WTC11 (cell line): ENCODE data around the gene NCAM2. TPM values are rescaled to one million over a fixed set of nuclear protein-coding genes. Genes with fewer than 3 reads are reported as not detected.

Source experiments
- ATAC-seq: fragments of 200-7000 bp; cut with Tn5 transposase; 2 replicates; pipeline ENCODE4 v1.10.0; 2021; ENCODE audit warnings: mild to moderate bottlenecking, moderate library complexity
- CTCF ChIA-PET: fragments of 300-600 bp; sonication (Branson Sonifier 250); formaldehyde crosslinking; loops from one replicate; lab custom pipeline; 2021; ENCODE audit warnings: antibody characterized with exemption; lab: Charles Lee
- POLR2A ChIA-PET: fragments of 350-600 bp; sonication (Branson Sonifier 250); formaldehyde crosslinking; loops from one replicate; lab custom pipeline; 2021; ENCODE audit warnings: antibody characterized with exemption; lab: Charles Lee
- DNase-seq: peaks from one replicate; pipeline ENCODE4 v3.0.0; 2021; ENCODE audit warnings: low spot score
- H3K27ac Mint-ChIP-seq: 2 replicates; pipeline ENCODE4 v1.8.0; 2021; ENCODE audit warnings: mixed read lengths
- H3K27me3 Mint-ChIP-seq: 2 replicates; pipeline ENCODE4 v1.8.0; 2021; ENCODE audit warnings: low read depth, mild to moderate bottlenecking, moderate library complexity, mixed read lengths
- H3K36me3 Mint-ChIP-seq: 2 replicates; pipeline ENCODE4 v1.8.0; 2021; ENCODE audit warnings: mixed read lengths
- H3K4me1 Mint-ChIP-seq: 2 replicates; pipeline ENCODE4 v1.8.0; 2022; ENCODE audit warnings: mixed read lengths
- H3K4me3 Mint-ChIP-seq: 2 replicates; pipeline ENCODE4 v1.8.0; 2021; ENCODE audit warnings: mild to moderate bottlenecking, moderate library complexity, mixed read lengths
- H3K9me3 Mint-ChIP-seq: 2 replicates; pipeline ENCODE4 v1.8.0; 2021; ENCODE audit warnings: mixed read lengths
- CBFB ChIP-seq: sonication (generic); formaldehyde crosslinking; IDR thresholded peaks from 2 replicates; pipeline ENCODE4 v1.8.1; 2022; ENCODE audit warnings: mild to moderate bottlenecking, low read depth, missing genetic modification reagents
- ELF4 ChIP-seq: sonication (generic); formaldehyde crosslinking; IDR thresholded peaks from 2 replicates; pipeline ENCODE4 v1.8.1; 2022; ENCODE audit warnings: low read depth, mild to moderate bottlenecking, moderate library complexity, missing genetic modification reagents
- FOXK1 ChIP-seq: sonication (generic); formaldehyde crosslinking; IDR thresholded peaks from 2 replicates; pipeline ENCODE4 v1.8.0; 2022; ENCODE audit warnings: mild to moderate bottlenecking, moderate library complexity, missing genetic modification reagents
- GTF2I ChIP-seq: fragments of 250-450 bp; sonication (Bioruptor Pico); conservative IDR thresholded peaks from 2 replicates; pipeline ENCODE4 v1.4.0; 2021; ENCODE audit warnings: mild to moderate bottlenecking
- NFYB ChIP-seq: sonication (generic); formaldehyde crosslinking; conservative IDR thresholded peaks from 2 replicates; pipeline ENCODE4 v1.8.0; 2022; ENCODE audit warnings: low read depth, missing genetic modification reagents
- NR2C2 ChIP-seq: sonication (generic); formaldehyde crosslinking; IDR thresholded peaks from 2 replicates; pipeline ENCODE4 v1.8.0; 2022; ENCODE audit warnings: mild to moderate bottlenecking, missing genetic modification reagents
- OVOL2 ChIP-seq: fragments of 250-450 bp; sonication (Bioruptor Pico); IDR thresholded peaks from 2 replicates; pipeline ENCODE4 v1.9.0; 2021; ENCODE audit warnings: mild to moderate bottlenecking, borderline replicate concordance
- RORB ChIP-seq: fragments of 250-450 bp; sonication (Bioruptor Pico); IDR thresholded peaks from 2 replicates; pipeline ENCODE4 v1.9.0; 2021; ENCODE audit warnings: mild to moderate bottlenecking
- SOX15 ChIP-seq: fragments of 250-450 bp; sonication (Bioruptor Pico); IDR thresholded peaks from 2 replicates; pipeline ENCODE4 v1.9.0; 2021; ENCODE audit warnings: mild to moderate bottlenecking
- TP53 ChIP-seq: sonication (generic); formaldehyde crosslinking; IDR thresholded peaks from 2 replicates; pipeline ENCODE4 v1.8.1; 2023; ENCODE audit warnings: mild to moderate bottlenecking, missing genetic modification reagents
- ZBTB21 ChIP-seq: sonication (generic); formaldehyde crosslinking; IDR thresholded peaks from 2 replicates; pipeline ENCODE4 v1.8.1; 2023; ENCODE audit warnings: mild to moderate bottlenecking, missing genetic modification reagents, borderline replicate concordance
- ZNF121 ChIP-seq: sonication (generic); formaldehyde crosslinking; IDR thresholded peaks from 2 replicates; pipeline ENCODE4 v1.8.0; 2023; ENCODE audit warnings: missing genetic modification reagents
- ZNF219 ChIP-seq: sonication (generic); formaldehyde crosslinking; IDR thresholded peaks from 2 replicates; pipeline ENCODE4 v1.8.0; 2023; ENCODE audit warnings: missing genetic modification reagents, mild to moderate bottlenecking, borderline replicate concordance
- ZNF263 ChIP-seq: sonication (generic); formaldehyde crosslinking; IDR thresholded peaks from 2 replicates; pipeline ENCODE4 v1.8.1; 2022; ENCODE audit warnings: low read depth, mild to moderate bottlenecking, moderate library complexity, missing genetic modification reagents
- ZNF317 ChIP-seq: sonication (generic); formaldehyde crosslinking; IDR thresholded peaks from 2 replicates; pipeline ENCODE4 v1.8.1; 2023; ENCODE audit warnings: low read depth, mild to moderate bottlenecking, moderate library complexity, missing genetic modification reagents, borderline replicate concordance
- ZNF396 ChIP-seq: fragments of 250-450 bp; sonication (Bioruptor Pico); IDR thresholded peaks from 2 replicates; pipeline ENCODE4 v1.8.0; 2021; ENCODE audit warnings: mild to moderate bottlenecking, moderate library complexity, borderline replicate concordance
- ZNF671 ChIP-seq: fragments of 250-450 bp; sonication (Bioruptor Pico); IDR thresholded peaks from 2 replicates; pipeline ENCODE4 v1.8.0; 2021; ENCODE audit warnings: mild to moderate bottlenecking
- total RNA-seq: library from RNA; stranded (reverse); gene quantifications from 3 replicates; pipeline ENCODE4 v1.2.3, GENCODE V29; 2021
- TF ChIP-seq, protein P1 (sequence below): fragments of 250-450 bp; sonication (Bioruptor Pico); conservative IDR thresholded peaks from 2 replicates; pipeline ENCODE4 v1.9.0; 2021; ENCODE audit warnings: mild to moderate bottlenecking
- TF ChIP-seq, protein P2 (sequence below): fragments of 250-450 bp; sonication (Bioruptor Pico); IDR thresholded peaks from 2 replicates; pipeline ENCODE4 v2.1.2; 2022; ENCODE audit warnings: mild to moderate bottlenecking, moderate library complexity
- TF ChIP-seq, protein P3 (sequence below): sonication (generic); formaldehyde crosslinking; IDR thresholded peaks from 2 replicates; pipeline ENCODE4 v1.8.1; 2023; ENCODE audit warnings: mild to moderate bottlenecking, missing genetic modification reagents
- TF ChIP-seq, protein P4 (sequence below): fragments of 250-450 bp; sonication (Bioruptor Pico); IDR thresholded peaks from 2 replicates; pipeline ENCODE4 v1.9.0; 2021; ENCODE audit warnings: mild to moderate bottlenecking
- TF ChIP-seq, protein P5 (sequence below): sonication (generic); formaldehyde crosslinking; IDR thresholded peaks from 2 replicates; pipeline ENCODE4 v1.8.0; 2022; ENCODE audit warnings: mild to moderate bottlenecking, missing genetic modification reagents
- TF ChIP-seq, protein P6 (sequence below): sonication (generic); formaldehyde crosslinking; IDR thresholded peaks from 2 replicates; pipeline ENCODE4 v1.8.0; 2023; ENCODE audit warnings: missing genetic modification reagents, mild to moderate bottlenecking, borderline replicate concordance

Gene NCAM2
- total RNA-seq, 1 experiment from 2014 or later: 1.6 TPM

DNA sequence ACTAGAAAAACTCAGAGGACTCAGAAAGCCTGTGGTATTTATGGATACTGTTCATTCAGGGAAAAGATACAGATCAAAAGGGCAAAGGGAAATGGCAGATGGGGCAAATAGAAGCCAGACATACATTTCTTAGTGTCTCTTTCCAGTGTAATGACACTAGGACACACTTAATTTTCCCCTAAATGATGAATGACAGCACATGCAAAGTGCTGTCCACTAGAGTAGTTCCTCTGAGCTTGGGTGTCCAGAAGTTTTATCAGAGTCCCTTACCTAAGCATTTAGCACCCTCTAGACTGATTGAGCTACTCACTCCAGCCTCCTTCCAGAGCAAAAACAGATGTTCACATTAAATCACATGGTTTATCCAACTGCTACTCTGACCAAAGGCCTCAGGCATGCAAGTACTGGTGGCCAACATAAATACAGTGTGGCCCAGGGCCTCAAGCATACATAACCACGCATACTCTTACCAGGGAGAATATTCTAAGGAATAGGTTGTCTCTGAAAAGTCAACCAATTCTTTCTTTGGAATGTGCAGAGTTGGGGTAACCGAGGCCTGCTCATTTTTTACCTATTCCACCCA lies 166.9 kb downstream of the NCAM2 start:
- ChIA-PET POLR2A (no interaction called here), CTCF (no interaction called here)
- H3K4me3 Mint-ChIP-seq: no peak overlapping the region
- H3K9me3 Mint-ChIP-seq: peaks cover 10% of the 10 kb centered on the region
- TF ChIP-seq SOX15 (CRISPR knock-in tag): no peak
- TF ChIP-seq, protein P1, sequence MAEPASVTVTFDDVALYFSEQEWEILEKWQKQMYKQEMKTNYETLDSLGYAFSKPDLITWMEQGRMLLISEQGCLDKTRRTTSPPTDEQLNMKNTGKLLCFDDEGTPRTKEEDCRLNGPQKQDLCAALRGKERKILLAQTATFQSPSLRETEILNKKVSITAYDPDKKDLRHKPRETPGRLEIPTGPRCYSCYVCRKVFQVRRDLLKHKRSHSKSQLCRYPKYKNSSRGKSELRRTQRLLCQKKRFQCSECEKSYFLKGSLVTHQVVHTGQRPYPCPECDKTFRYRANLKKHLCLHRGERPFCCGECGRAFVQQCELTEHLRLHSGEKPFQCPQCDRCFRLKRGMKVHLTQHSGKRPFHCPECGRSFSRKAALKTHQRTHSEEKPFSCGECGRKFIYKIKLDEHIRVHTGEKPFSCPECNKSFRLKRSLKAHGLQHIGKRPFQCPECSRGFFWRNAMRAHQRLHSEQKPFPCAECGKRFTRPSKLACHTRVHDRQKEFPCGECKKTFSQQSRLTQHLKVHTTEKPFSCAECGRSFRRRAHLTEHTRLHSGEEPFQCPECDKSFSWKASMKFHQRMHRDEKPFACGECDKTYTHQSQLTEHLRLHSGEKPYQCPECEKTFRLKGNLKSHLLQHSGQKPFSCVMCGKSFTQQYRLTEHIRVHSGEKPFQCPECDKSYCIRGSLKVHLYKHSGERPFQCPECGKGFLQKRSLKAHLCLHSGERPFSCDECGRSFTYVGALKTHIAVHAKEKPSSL (CRISPR knock-in tag): no peak
- no peak for TF ChIP-seq ZNF219 (CRISPR knock-in tag)
- no peak for TF ChIP-seq GTF2I (CRISPR knock-in tag)
- no peak for TF ChIP-seq NFYB (CRISPR knock-in tag)
- H3K27me3 Mint-ChIP-seq: no peaks in the 10 kb centered on the region
- 0 out of 2 replicates have a peak overlapping the region, but pooled peaks have one; percentile 70 for H3K27ac Mint-ChIP-seq
- no peaks in the 10 kb centered on the region for H3K36me3 Mint-ChIP-seq
- DNase-seq (no peak), ATAC-seq (no peak)
- H3K4me1 Mint-ChIP-seq: 0 out of 2 replicates have a peak, but pooled peaks cover 2% of the 10 kb centered on the region

DNA sequence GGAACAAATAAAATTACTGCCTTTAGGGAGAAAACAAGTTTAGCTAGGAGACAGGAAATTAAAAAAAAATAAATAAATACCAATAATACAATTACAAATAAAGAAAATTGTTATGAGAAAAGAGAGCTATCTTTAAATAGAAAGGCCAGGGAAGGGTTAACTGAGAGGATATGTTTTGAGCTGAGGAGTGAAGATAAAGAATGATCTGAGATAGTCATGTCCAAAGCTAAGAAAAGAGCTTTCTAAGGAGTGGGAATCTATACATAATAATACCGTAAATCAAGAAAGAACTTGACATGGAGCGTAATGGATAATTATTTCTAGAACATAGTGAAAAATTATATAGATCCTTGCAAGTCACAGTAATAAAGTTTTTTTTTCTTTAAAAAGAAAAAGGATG lies 176.5 kb downstream of the NCAM2 start:
- no peak overlapping the region for H3K27ac Mint-ChIP-seq
- no peak for DNase-seq
- POLR2A ChIA-PET: no interaction called here
- no peak overlapping the region for H3K4me3 Mint-ChIP-seq
- no peak for ATAC-seq
- no peaks in the 10 kb centered on the region for H3K9me3 Mint-ChIP-seq
- no peaks in the 10 kb centered on the region for H3K27me3 Mint-ChIP-seq
- no peaks in the 10 kb centered on the region for H3K4me1 Mint-ChIP-seq
- H3K36me3 Mint-ChIP-seq: no peaks in the 10 kb centered on the region
- TF ChIP-seq ZNF263 (CRISPR knock-in tag) (no peak), ZNF121 (CRISPR knock-in tag) (no peak), OVOL2 (CRISPR knock-in tag) (no peak), SOX15 (CRISPR knock-in tag) (no peak), NR2C2 (CRISPR knock-in tag) (no peak), TP53 (CRISPR knock-in tag) (no peak), ZNF396 (CRISPR knock-in tag) (no peak), CBFB (no peak), FOXK1 (CRISPR knock-in tag) (no peak), ELF4 (CRISPR knock-in tag) (no peak), ZBTB21 (CRISPR knock-in tag) (no peak), RORB (no peak), ZNF671 (no peak), ZNF317 (CRISPR knock-in tag) (no peak)
- TF ChIP-seq, protein P2, sequence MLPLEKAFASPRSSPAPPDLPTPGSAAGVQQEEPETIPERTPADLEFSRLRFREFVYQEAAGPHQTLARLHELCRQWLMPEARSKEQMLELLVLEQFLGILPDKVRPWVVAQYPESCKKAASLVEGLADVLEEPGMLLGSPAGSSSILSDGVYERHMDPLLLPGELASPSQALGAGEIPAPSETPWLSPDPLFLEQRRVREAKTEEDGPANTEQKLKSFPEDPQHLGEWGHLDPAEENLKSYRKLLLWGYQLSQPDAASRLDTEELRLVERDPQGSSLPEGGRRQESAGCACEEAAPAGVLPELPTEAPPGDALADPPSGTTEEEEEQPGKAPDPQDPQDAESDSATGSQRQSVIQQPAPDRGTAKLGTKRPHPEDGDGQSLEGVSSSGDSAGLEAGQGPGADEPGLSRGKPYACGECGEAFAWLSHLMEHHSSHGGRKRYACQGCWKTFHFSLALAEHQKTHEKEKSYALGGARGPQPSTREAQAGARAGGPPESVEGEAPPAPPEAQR (CRISPR knock-in tag): no peak
- TF ChIP-seq, protein P3, sequence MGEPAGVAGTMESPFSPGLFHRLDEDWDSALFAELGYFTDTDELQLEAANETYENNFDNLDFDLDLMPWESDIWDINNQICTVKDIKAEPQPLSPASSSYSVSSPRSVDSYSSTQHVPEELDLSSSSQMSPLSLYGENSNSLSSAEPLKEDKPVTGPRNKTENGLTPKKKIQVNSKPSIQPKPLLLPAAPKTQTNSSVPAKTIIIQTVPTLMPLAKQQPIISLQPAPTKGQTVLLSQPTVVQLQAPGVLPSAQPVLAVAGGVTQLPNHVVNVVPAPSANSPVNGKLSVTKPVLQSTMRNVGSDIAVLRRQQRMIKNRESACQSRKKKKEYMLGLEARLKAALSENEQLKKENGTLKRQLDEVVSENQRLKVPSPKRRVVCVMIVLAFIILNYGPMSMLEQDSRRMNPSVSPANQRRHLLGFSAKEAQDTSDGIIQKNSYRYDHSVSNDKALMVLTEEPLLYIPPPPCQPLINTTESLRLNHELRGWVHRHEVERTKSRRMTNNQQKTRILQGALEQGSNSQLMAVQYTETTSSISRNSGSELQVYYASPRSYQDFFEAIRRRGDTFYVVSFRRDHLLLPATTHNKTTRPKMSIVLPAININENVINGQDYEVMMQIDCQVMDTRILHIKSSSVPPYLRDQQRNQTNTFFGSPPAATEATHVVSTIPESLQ (CRISPR knock-in tag): no peak
- TF ChIP-seq, protein P4, sequence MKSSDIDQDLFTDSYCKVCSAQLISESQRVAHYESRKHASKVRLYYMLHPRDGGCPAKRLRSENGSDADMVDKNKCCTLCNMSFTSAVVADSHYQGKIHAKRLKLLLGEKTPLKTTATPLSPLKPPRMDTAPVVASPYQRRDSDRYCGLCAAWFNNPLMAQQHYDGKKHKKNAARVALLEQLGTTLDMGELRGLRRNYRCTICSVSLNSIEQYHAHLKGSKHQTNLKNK (CRISPR knock-in tag): no peak
- TF ChIP-seq, protein P5, sequence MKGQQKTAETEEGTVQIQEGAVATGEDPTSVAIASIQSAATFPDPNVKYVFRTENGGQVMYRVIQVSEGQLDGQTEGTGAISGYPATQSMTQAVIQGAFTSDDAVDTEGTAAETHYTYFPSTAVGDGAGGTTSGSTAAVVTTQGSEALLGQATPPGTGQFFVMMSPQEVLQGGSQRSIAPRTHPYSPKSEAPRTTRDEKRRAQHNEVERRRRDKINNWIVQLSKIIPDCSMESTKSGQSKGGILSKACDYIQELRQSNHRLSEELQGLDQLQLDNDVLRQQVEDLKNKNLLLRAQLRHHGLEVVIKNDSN (CRISPR knock-in tag): no peak
- TF ChIP-seq, protein P6, sequence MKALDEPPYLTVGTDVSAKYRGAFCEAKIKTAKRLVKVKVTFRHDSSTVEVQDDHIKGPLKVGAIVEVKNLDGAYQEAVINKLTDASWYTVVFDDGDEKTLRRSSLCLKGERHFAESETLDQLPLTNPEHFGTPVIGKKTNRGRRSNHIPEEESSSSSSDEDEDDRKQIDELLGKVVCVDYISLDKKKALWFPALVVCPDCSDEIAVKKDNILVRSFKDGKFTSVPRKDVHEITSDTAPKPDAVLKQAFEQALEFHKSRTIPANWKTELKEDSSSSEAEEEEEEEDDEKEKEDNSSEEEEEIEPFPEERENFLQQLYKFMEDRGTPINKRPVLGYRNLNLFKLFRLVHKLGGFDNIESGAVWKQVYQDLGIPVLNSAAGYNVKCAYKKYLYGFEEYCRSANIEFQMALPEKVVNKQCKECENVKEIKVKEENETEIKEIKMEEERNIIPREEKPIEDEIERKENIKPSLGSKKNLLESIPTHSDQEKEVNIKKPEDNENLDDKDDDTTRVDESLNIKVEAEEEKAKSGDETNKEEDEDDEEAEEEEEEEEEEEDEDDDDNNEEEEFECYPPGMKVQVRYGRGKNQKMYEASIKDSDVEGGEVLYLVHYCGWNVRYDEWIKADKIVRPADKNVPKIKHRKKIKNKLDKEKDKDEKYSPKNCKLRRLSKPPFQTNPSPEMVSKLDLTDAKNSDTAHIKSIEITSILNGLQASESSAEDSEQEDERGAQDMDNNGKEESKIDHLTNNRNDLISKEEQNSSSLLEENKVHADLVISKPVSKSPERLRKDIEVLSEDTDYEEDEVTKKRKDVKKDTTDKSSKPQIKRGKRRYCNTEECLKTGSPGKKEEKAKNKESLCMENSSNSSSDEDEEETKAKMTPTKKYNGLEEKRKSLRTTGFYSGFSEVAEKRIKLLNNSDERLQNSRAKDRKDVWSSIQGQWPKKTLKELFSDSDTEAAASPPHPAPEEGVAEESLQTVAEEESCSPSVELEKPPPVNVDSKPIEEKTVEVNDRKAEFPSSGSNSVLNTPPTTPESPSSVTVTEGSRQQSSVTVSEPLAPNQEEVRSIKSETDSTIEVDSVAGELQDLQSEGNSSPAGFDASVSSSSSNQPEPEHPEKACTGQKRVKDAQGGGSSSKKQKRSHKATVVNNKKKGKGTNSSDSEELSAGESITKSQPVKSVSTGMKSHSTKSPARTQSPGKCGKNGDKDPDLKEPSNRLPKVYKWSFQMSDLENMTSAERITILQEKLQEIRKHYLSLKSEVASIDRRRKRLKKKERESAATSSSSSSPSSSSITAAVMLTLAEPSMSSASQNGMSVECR (CRISPR knock-in tag): no peak
- TF ChIP-seq, all 79 proteins: peak for 0
- CTCF ChIA-PET: no interaction called here
